Neural cell (in vitro differentiated cells): ENCODE results near the gene OSBPL8. TPM values are rescaled to one million over a fixed set of nuclear protein-coding genes. Genes with fewer than 3 reads are reported as not detected.

ENCODE experiments used
- H2AFZ ChIP-seq: fragments of 200-600, 300-800 bp; sonication (generic), shearing (Covaris generic); 2 replicates; pipeline ENCODE4 v1.6.0; 2014; ENCODE audit warnings: low read depth, mild to moderate bottlenecking, antibody characterized with exemption, low read length, moderate library complexity
- H3F3A ChIP-seq: fragments of 200-600 bp; shearing (Covaris generic); 2 replicates; pipeline ENCODE4 v1.6.1; 2016; ENCODE audit warnings: mild to moderate bottlenecking, moderate library complexity, mixed read lengths, antibody characterized with exemption, low read length; ENCODE audit not compliant: insufficient read depth, poor library complexity, severe bottlenecking
- H3K27ac ChIP-seq: fragments of 200-600, 300-800 bp; sonication (generic), shearing (Covaris generic); 2 replicates; pipeline ENCODE4 v1.5.1; 2014; ENCODE audit warnings: mild to moderate bottlenecking, low read length, moderate library complexity
- H3K27me3 ChIP-seq: fragments of 300-800, 200-600 bp; sonication (generic), shearing (Covaris generic); 2 replicates; pipeline ENCODE4 v1.6.0; 2014; ENCODE audit warnings: mild to moderate bottlenecking, low read depth, low read length, moderate library complexity; ENCODE audit not compliant: insufficient read depth
- H3K36me3 ChIP-seq: fragments of 300-800, 200-600 bp; sonication (generic), shearing (Covaris generic); 2 replicates; pipeline ENCODE4 v1.5.1; 2014; ENCODE audit warnings: mild to moderate bottlenecking, antibody characterized with exemption, low read length, moderate library complexity; ENCODE audit not compliant: insufficient read depth
- H3K4me2 ChIP-seq: fragments of 300-800, 200-600 bp; sonication (generic), shearing (Covaris generic); 2 replicates; pipeline ENCODE4 v1.6.0; 2014; ENCODE audit warnings: mild to moderate bottlenecking, low read length
- H3K4me3 ChIP-seq: fragments of 300-800, 200-600 bp; sonication (generic), shearing (Covaris generic); 2 replicates; pipeline ENCODE4 v1.5.1; 2014; ENCODE audit warnings: mild to moderate bottlenecking, low read length, moderate library complexity
- H3K79me2 ChIP-seq: fragments of 200-600 bp; shearing (Covaris generic); replicated peaks from 2 replicates; pipeline ENCODE4 v1.6.0; 2014; ENCODE audit warnings: mild to moderate bottlenecking, low read length, moderate library complexity; ENCODE audit not compliant: insufficient read depth
- H3K9ac ChIP-seq: fragments of 300-800, 200-600 bp; sonication (generic), shearing (Covaris generic); 2 replicates; pipeline ENCODE4 v1.6.1; 2016; ENCODE audit warnings: mild to moderate bottlenecking, low read length, mixed read lengths
- H3K9me2 ChIP-seq: fragments of 200-600 bp; shearing (Covaris generic); 2 replicates; pipeline ENCODE4 v1.6.1; 2016; ENCODE audit warnings: mild to moderate bottlenecking, low read length, mixed read lengths; ENCODE audit not compliant: insufficient read depth
- H3K9me3 ChIP-seq: fragments of 200-600, 300-800 bp; sonication (generic), shearing (Covaris generic); 2 replicates; pipeline ENCODE4 v1.6.1; 2016; ENCODE audit warnings: mild to moderate bottlenecking, mixed run types, low read length, moderate library complexity, mixed read lengths
- H4K20me1 ChIP-seq: fragments of 200-600 bp; shearing (Covaris generic); 2 replicates; pipeline ENCODE4 v1.6.1; 2016; ENCODE audit warnings: mild to moderate bottlenecking, mixed run types; ENCODE audit not compliant: insufficient read depth
- CTCF ChIP-seq: fragments of 450-650 bp; IDR thresholded peaks from 2 replicates; pipeline ENCODE4 v1.5.1; 2014; ENCODE audit warnings: antibody characterized with exemption, mild to moderate bottlenecking, moderate library complexity; ENCODE audit not compliant: poor library complexity, severe bottlenecking
- EP300 ChIP-seq: fragments of 450-650 bp; conservative IDR thresholded peaks from 2 replicates; pipeline ENCODE4 v1.6.1; 2014; ENCODE audit warnings: antibody characterized with exemption, mild to moderate bottlenecking, moderate library complexity; ENCODE audit not compliant: poor library complexity, severe bottlenecking
- EZH2 ChIP-seq: fragments of 200-600, 300-800 bp; shearing (Covaris generic), sonication (generic); IDR thresholded peaks from 2 replicates; pipeline ENCODE4 v1.6.1; 2014; ENCODE audit warnings: antibody characterized with exemption, low read length, borderline replicate concordance, mild to moderate bottlenecking; ENCODE audit not compliant: insufficient read depth, poor library complexity, severe bottlenecking
- MXI1 ChIP-seq: fragments of 450-650 bp; conservative IDR thresholded peaks from 2 replicates; pipeline ENCODE4 v1.6.1; 2014; ENCODE audit warnings: antibody characterized with exemption, mild to moderate bottlenecking; ENCODE audit not compliant: poor library complexity, severe bottlenecking
- POLR2AphosphoS5 ChIP-seq: IDR thresholded peaks from 2 replicates; pipeline ENCODE4 v1.6.1; 2012
- RAD21 ChIP-seq: fragments of 450-650 bp; conservative IDR thresholded peaks from 2 replicates; pipeline ENCODE4 v1.6.1; 2014; ENCODE audit warnings: antibody characterized with exemption, mild to moderate bottlenecking, moderate library complexity
- REST ChIP-seq: IDR thresholded peaks from 2 replicates; pipeline ENCODE4 v1.6.1; 2012; ENCODE audit warnings: borderline replicate concordance
- SMC3 ChIP-seq: fragments of 450-650 bp; conservative IDR thresholded peaks from 2 replicates; pipeline ENCODE4 v1.6.1; 2014; ENCODE audit warnings: antibody characterized with exemption, mild to moderate bottlenecking, moderate library complexity; ENCODE audit not compliant: poor library complexity
- TAF1 ChIP-seq: IDR thresholded peaks from 2 replicates; pipeline ENCODE4 v1.6.1; 2012; ENCODE audit warnings: low read depth
- polyA plus RNA-seq: library from polyadenylated mRNA; depleted of rRNA; stranded (reverse); fragments of >200 nt; gene quantifications from 2 replicates; pipeline ENCODE4 v1.2.3, GENCODE V29; 2014

The OSBPL8 gene
- polyA plus RNA-seq, 1 donor from 2014 or later: 126 TPM

- no peak overlapping the region for H2AFZ ChIP-seq
- peaks cover 32% of the 10 kb centered on the region for H3K79me2 ChIP-seq
- H3K4me3 ChIP-seq: peak overlapping the region; percentile 60
Observed at GRCh38 chr12:76421046-76421445, 138.5 kb downstream of the OSBPL8 start.

GRCh38 chr12:76420222-76420621, 139.3 kb downstream of the OSBPL8 start:
- Histone ChIP-seq H3K27ac (no peak overlapping the region), H3K36me3 (no peaks in the 10 kb centered on the region), H3F3A (no peaks in the 10 kb centered on the region), H3K27me3 (no peaks in the 10 kb centered on the region), H3K9me2 (no peaks in the 10 kb centered on the region), H4K20me1 (no peaks in the 10 kb centered on the region), H3K79me2 (peaks cover 32% of the 10 kb centered on the region), H2AFZ (no peak overlapping the region), H3K9ac (peak overlapping the region; percentile 6), H3K9me3 (peaks cover 2% of the 10 kb centered on the region), H3K4me2 (peak overlapping the region; percentile 50), H3K4me3 (peak overlapping the region; percentile 60)
- TF ChIP-seq SMC3 (no peak), RAD21 (no peak), CTCF (no peak), MXI1 (no peak), REST (no peak), EZH2 (no peak)

More at GRCh38 chr12:76421046-76421445, 138.5 kb downstream of the OSBPL8 start:
- Histone ChIP-seq H3K27me3 (no peaks in the 10 kb centered on the region), H3F3A (no peaks in the 10 kb centered on the region), H3K36me3 (no peaks in the 10 kb centered on the region), H3K27ac (peak overlapping the region; percentile 74), H3K9ac (peak overlapping the region; percentile 63), H3K4me2 (peak overlapping the region; percentile 50), H4K20me1 (no peaks in the 10 kb centered on the region), H3K9me2 (no peaks in the 10 kb centered on the region), H3K9me3 (peaks cover 2% of the 10 kb centered on the region)
- TF ChIP-seq TAF1 (no peak), CTCF (no peak), RAD21 (no peak), EP300 (no peak), POLR2AphosphoS5 (no peak), REST (no peak), MXI1 (no peak), SMC3 (no peak)
